ENCODE measurements around the gene TMC1.

DNA sequence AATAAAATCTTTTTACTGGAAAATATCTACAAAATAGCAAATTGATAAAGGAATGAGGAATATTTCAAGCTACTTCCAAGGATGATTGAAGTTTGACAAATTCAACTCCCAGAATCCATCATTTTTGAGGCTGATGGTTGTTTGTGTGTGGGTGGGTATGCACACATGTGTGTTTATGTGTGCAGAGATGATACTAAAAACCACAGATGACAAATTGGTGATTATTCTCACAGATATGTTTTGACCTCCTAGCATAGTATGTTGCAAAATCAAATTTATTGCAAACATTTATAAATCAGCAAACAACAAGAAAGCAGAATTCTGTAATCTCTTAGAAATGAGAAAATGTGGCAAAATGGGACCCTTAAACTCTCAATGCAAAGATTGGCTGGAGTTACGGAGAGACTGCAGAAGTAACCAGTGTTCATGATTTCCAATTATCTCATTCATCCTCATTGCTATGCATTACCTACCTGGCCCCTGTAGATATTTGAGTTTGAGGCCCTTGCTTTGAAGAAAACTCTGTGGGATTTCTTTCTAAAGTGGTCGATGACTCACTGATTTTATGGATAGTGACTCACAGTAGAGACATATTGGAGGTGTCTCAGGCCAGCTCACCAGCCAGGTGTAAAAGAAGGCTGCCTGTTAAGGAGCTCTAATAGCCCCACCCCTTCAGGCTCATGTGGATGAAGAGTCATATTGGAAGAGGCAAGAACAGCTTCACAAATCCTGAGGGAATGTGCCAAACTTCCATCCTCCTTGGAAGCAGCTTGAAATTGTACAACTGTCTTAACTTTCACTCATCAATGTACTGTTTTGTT lies 44.6 kb upstream of the TMC1 start:
- no peak for TF ChIP-seq ZNF766 (CRISPR knock-in tag; IDR thresholded peaks at IDR 0.05; ENCODE audit: borderline replicate concordance)
- no peak for TF ChIP-seq TAF1 (CRISPR knock-in tag; IDR thresholded peaks at IDR 0.05)
- TF ChIP-seq TCF7 (IDR thresholded peaks at IDR 0.05; ENCODE audit: low read depth) = no peak

Measured in HepG2 (cell line).